SH-SY5Y (cell line): ENCODE results near the gene AHSG.

ENCODE experiments used
- GATA2 ChIP-seq: IDR thresholded peaks from 2 replicates; pipeline ENCODE4 v1.6.1; 2011; ENCODE audit warnings: mild to moderate bottlenecking, low read depth, low read length
- GATA3 ChIP-seq: IDR thresholded peaks from 2 replicates; pipeline ENCODE4 v1.6.1; 2011; ENCODE audit warnings: low read depth, mild to moderate bottlenecking, low read length, moderate library complexity

- TF ChIP-seq GATA3 = no peak
- TF ChIP-seq GATA2 = no peak
Observed at GRCh38 chr3:186635532-186635931, 22.7 kb downstream of the AHSG start.
